HG02884 (cell line): Measurements from ENCODE around the gene OSBPL2.
A peak's percentile ranks its signal among the peaks of the same experiment; 100 is the strongest.

Experiments
- ATAC-seq: cut with Tn5 transposase; IDR thresholded peaks from one replicate; pipeline ENCODE4 v1.9.1; 2021; ENCODE audit warnings: mild to moderate bottlenecking, moderate library complexity; ENCODE audit not compliant: unreplicated experiment

Gene OSBPL2

GRCh38 chr20:62296724-62297448, 58.6 kb downstream of the OSBPL2 start:
- ATAC-seq = no peak

GRCh38 chr20:62297449-62298227, 59.3 kb downstream of the OSBPL2 start:
- ATAC-seq = no peak

- ATAC-seq = no peak
These were observed 60.4 kb downstream of the OSBPL2 start for GRCh38 chr20:62298577-62299249.

- ATAC-seq = no peak
These were observed 61.4 kb downstream of the OSBPL2 start for GRCh38 chr20:62299666-62300236.

GRCh38 chr20:62300319-62300718, 62.0 kb downstream of the OSBPL2 start:
- no peak for ATAC-seq

GRCh38 chr20:62301111-62301668, 62.9 kb downstream of the OSBPL2 start:
- no peak for ATAC-seq

GRCh38 chr20:62301773-62302340, 63.5 kb downstream of the OSBPL2 start:
- ATAC-seq = no peak

GRCh38 chr20:62302341-62303061, 64.2 kb downstream of the OSBPL2 start, which contains the start of gene ADRM1:
Gene ADRM1 (plus strand): TSS chr20:62302997. CDS start chr20:62303569, 572 bp downstream.
- ATAC-seq = peak; percentile 83

- no peak for ATAC-seq
These were observed 64.7 kb downstream of the OSBPL2 start for GRCh38 chr20:62303062-62303339.

- peak; percentile 1 for ATAC-seq
These were observed 65.3 kb downstream of the OSBPL2 start for GRCh38 chr20:62303340-62304226.

- no peak for ATAC-seq
These were observed 66.2 kb downstream of the OSBPL2 start for GRCh38 chr20:62304331-62305148.

GRCh38 chr20:62305149-62305764, 66.9 kb downstream of the OSBPL2 start:
- ATAC-seq = no peak

GRCh38 chr20:62305765-62306413, 67.6 kb downstream of the OSBPL2 start:
- ATAC-seq = no peak

GRCh38 chr20:62306414-62307187, 68.3 kb downstream of the OSBPL2 start:
- ATAC-seq = no peak

GRCh38 chr20:62307226-62308101, 69.1 kb downstream of the OSBPL2 start:
- no peak for ATAC-seq
